Measurements from ENCODE around the gene ERC1. TPM values are rescaled to one million over a fixed set of nuclear protein-coding genes. Genes with fewer than 3 reads are reported as not detected.

ERC1 gene
- total and polyA plus RNA-seq, 2 donors (not counting 3 experiments of a cell fraction or from before 2014, with no cell fraction given): 11.7 to 66.1 TPM

GRCh38 chr12:1439687-1440086 lies 448.7 kb downstream of the ERC1 start:
- TF ChIP-seq JUN (IDR thresholded peaks at IDR 0.05; ENCODE audit: borderline replicate concordance, insufficient read depth, insufficient read length, low read depth) (no peak), MAX (IDR thresholded peaks at IDR 0.05; ENCODE audit: insufficient read depth, insufficient read length) (no peak), POLR2A (IDR thresholded peaks at IDR 0.05; ENCODE audit: low read depth, low read length) (no peak), POLR2AphosphoS5 (IDR thresholded peaks at IDR 0.05; ENCODE audit: insufficient read depth, low read depth, low read length) (no peak), MYC (IDR thresholded peaks at IDR 0.05; ENCODE audit: low read depth, low read length) (no peak), CTCF (IDR thresholded peaks at IDR 0.05; ENCODE audit: extremely low read depth in 1 of 2, insufficient read depth in 1 of 2, low read depth in 1 of 2, low read length in 2 of 2) (no peak), EZH2 (IDR thresholded peaks at IDR 0.05; ENCODE audit: borderline replicate concordance, low read depth, low read length, severe bottlenecking) (no peak), GATA2 (IDR thresholded peaks at IDR 0.05; ENCODE audit: insufficient read depth, insufficient read length, low read depth, low read length) (no peak), FOS (IDR thresholded peaks at IDR 0.05; ENCODE audit: borderline replicate concordance, insufficient read depth, low read length) (no peak)
- Histone ChIP-seq H3K4me1 (ENCODE audit: control insufficient read depth, extremely low read depth, insufficient read depth, low read length) (no peaks in the 10 kb centered on the region), H3K4me3 (replicated peaks in 1 of 3; ENCODE audit: insufficient read depth in 1 of 3, low read depth in 1 of 3, low read length in 3 of 3) (no peak overlapping the region), H2AFZ (ENCODE audit: low read depth, low read length) (no peak overlapping the region), H3K9ac (replicated peaks; ENCODE audit: extremely low read depth, insufficient read depth, low read length) (no peak overlapping the region), H3K27me3 (ENCODE audit: control insufficient read depth in 2 of 2, insufficient read depth in 2 of 2, low read length in 2 of 2) (no peaks in the 10 kb centered on the region), H3K4me2 (ENCODE audit: insufficient read depth, low read length) (no peak overlapping the region), H4K20me1 (replicated peaks; ENCODE audit: control insufficient read depth, extremely low read depth, insufficient read depth, low read length) (no peaks in the 10 kb centered on the region), H3K9me3 (replicated peaks; ENCODE audit: control insufficient read depth, insufficient read depth, low read length) (no peaks in the 10 kb centered on the region), H3K27ac (ENCODE audit: insufficient read depth, low read depth, low read length) (no peak overlapping the region), H3K9me1 (replicated peaks; ENCODE audit: control insufficient read depth, extremely low read depth, insufficient read depth, low read length) (no peaks in the 10 kb centered on the region), H3K79me2 (ENCODE audit: control insufficient read depth, insufficient read depth, low read length) (no peaks in the 10 kb centered on the region), H3K36me3 (ENCODE audit: control insufficient read depth in 2 of 2, extremely low read depth in 1 of 2, insufficient read depth in 2 of 2, low read length in 2 of 2) (no peaks in the 10 kb centered on the region)
- FAIRE-seq (no peak), DNase-seq (ENCODE audit: low read depth, low spot score) (no peak)
- dilution Hi-C loops (cut with MboI; ENCODE audit: extremely low pct_ligation_motif_present, low sequenced_read_pairs): no loop called here
- intact Hi-C loops (cut with micrococcal nuclease): no loop called here
- POLR2A ChIA-PET: interaction anchor here (0.6 kb wide), 1 partner anchor 64 kb away, joined by 4 read pairs; no protein-coding TSS in a partner anchor
- no TSS peak for BruUV-seq (replicated peaks)
- CTCF ChIA-PET: interaction anchor here (0.7 kb wide), 1 partner anchor 530 kb away, joined by 3 read pairs; no protein-coding TSS in a partner anchor
